Naive thymus-derived CD8-positive, alpha-beta T cell (primary cell): Measurements from ENCODE around the gene PXT1. TPM values are rescaled to one million over a fixed set of nuclear protein-coding genes. Genes with fewer than 3 reads are reported as not detected.

Experiments used
- ATAC-seq, 2 donors: fragments of 150-1000 bp; cut with Tn5 transposase in 1 of 2; sonication (Bioruptor Pico), chemical (Tn5 transposase) in 1 of 2; 1 replicate in 1 of 2; 2 replicates in 1 of 2; pipeline ENCODE4 v1.10.0; 2021; ENCODE audit warnings: mild to moderate bottlenecking in 2 of 2, moderate library complexity in 2 of 2
- POLR2A ChIA-PET: fragments of 350-600 bp; sonication (Branson Sonifier 250); formaldehyde crosslinking; loops from one replicate; lab custom pipeline; 2021; ENCODE audit warnings: antibody characterized with exemption; lab: Charles Lee
- DNase-seq, 10 donors: peaks; one replicate each; pipeline versions ENCODE4 v3.0.0 to v3.0.0-alpha.2; 2020 to 2022
- H3K27ac Mint-ChIP-seq, 10 donors: one replicate each; pipeline ENCODE4 v1.8.0; 2020 to 2022; ENCODE audit warnings: mild to moderate bottlenecking in 10 of 10, mixed read lengths in 10 of 10, moderate library complexity in 4 of 10, inconsistent platforms in 1 of 10
- H3K27me3 Mint-ChIP-seq, 5 donors: one replicate each; pipeline ENCODE4 v1.8.0; 2021 to 2022; ENCODE audit warnings: mixed read lengths in 5 of 5
- H3K36me3 Mint-ChIP-seq, 3 donors: one replicate each; pipeline ENCODE4 v1.8.0; 2020 to 2022; ENCODE audit warnings: mixed read lengths in 3 of 3, mild to moderate bottlenecking in 2 of 3, inconsistent platforms in 1 of 3
- H3K4me1 Mint-ChIP-seq, 4 donors: one replicate each; pipeline ENCODE4 v1.8.0; 2021 to 2022; ENCODE audit warnings: mixed read lengths in 4 of 4
- H3K4me3 Mint-ChIP-seq, 10 donors: one replicate each; pipeline ENCODE4 v1.8.0; 2020 to 2022; ENCODE audit warnings: mild to moderate bottlenecking in 10 of 10, mixed read lengths in 10 of 10, moderate library complexity in 6 of 10, inconsistent platforms in 1 of 10
- H3K9me3 Mint-ChIP-seq, 9 donors: one replicate each; pipeline ENCODE4 v1.8.0; 2020 to 2022; ENCODE audit warnings: mixed read lengths in 9 of 9, mild to moderate bottlenecking in 3 of 9, inconsistent platforms in 1 of 9, moderate library complexity in 1 of 9
- polyA plus RNA-seq, 3 donors: library from polyadenylated mRNA; unstranded; fragments of 300-500 nt; fragmentation: Illumina TruSeq; gene quantifications; one replicate each; pipeline ENCODE4 v1.2.3, GENCODE V29; 2021
- total RNA-seq, 8 experiments: library from RNA in 2 of 8; stranded (reverse) in 2 of 8; gene quantifications; one replicate each; pipeline ENCODE4 v1.2.3 and lab custom pipeline; 2021 to 2026

Gene PXT1
- total and polyA plus RNA-seq, 5 experiments from 2014 or later = 0.16 to 0.41 TPM; not detected in 3

GRCh38 chr6:36362551-36363370, 79.9 kb downstream of the PXT1 start:
- POLR2A ChIA-PET = interaction anchor here (1.4 kb wide), 1 partner anchor 334 kb away, joined by 3 read pairs; no protein-coding TSS in a partner anchor
- DNase-seq = no peak
- no peak for ATAC-seq
- Mint-ChIP-seq H3K27ac (peak overlapping the region in 1 of 10 donors; percentile 27), H3K4me3 (no peak overlapping the region), H3K27me3 (peaks cover 0 to 3% (median 1%) of the 10 kb centered on the region in 5 donors), H3K9me3 (no peaks in the 10 kb centered on the region), H3K36me3 (no peaks in the 10 kb centered on the region), H3K4me1 (peaks cover 4 to 15% (median 5%) of the 10 kb centered on the region in 4 donors)

- H3K4me3 Mint-ChIP-seq = no peak overlapping the region
These were observed 81.6 kb downstream of the PXT1 start for GRCh38 chr6:36361071-36361470.

GRCh38 chr6:36360241-36361054, 82.2 kb downstream of the PXT1 start:
- H3K9me3 Mint-ChIP-seq = no peaks in the 10 kb centered on the region
- POLR2A ChIA-PET = interaction anchor here (0.9 kb wide), 1 partner anchor 83 kb away, joined by 3 read pairs; the partner anchor contains the start of gene KCTD20
- H3K27me3 Mint-ChIP-seq = peaks cover 0 to 12% (median 2%) of the 10 kb centered on the region in 5 donors

More at GRCh38 chr6:36361071-36361470, 81.6 kb downstream of the PXT1 start:
- DNase-seq = no peak
- peaks cover 4 to 21% (median 7%) of the 10 kb centered on the region in 4 donors for H3K4me1 Mint-ChIP-seq
- POLR2A ChIA-PET = interaction anchor here (0.9 kb wide), 1 partner anchor 82 kb away, joined by 3 read pairs; the partner anchor contains the start of gene KCTD20
- peaks cover 0 to 12% (median 2%) of the 10 kb centered on the region in 5 donors for H3K27me3 Mint-ChIP-seq
- H3K9me3 Mint-ChIP-seq = no peaks in the 10 kb centered on the region
- peak overlapping the region in 1 of 10 donors; percentile 37 for H3K27ac Mint-ChIP-seq
- no peak for ATAC-seq
- H3K36me3 Mint-ChIP-seq = no peaks in the 10 kb centered on the region

DNA sequence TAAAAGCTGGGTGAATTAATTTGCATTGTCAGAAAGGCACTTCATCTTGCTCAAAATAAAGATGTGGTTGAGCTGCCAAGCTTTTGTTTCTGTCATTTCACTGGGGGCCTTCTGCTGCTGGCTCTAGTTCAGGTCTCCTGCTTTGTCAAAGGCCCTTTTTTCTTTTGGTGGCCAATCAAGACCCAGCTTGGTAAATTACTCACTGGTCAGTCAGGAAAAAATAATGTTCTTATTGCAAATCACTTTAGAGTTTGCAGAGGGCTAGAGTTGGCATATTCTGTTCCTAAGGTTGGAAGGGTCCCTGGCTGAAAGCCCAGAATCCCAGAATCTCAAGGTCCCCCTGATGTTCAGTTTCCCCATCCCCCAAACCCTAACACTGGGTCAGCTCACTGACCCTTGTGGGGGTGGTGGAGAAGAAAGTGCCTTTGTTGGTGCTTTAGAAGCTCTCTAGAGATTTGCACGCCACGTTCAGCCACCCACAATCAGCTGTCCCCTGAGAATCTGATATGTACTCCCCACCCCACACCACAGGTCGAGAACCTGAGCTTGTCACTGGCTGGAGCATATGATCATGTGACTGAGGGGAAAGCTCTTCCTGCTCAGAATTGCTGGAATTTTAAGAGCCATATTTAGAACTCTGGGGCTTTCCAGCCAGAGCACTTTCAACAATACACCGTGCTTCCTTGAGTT, 84.3 kb downstream of the PXT1 start:
- POLR2A ChIA-PET = interaction anchor here (0.7 kb wide), 1 partner anchor 401 kb away, joined by 4 read pairs; no protein-coding TSS in a partner anchor
- no peak for ATAC-seq
- peaks cover 4 to 21% (median 7%) of the 10 kb centered on the region in 4 donors for H3K4me1 Mint-ChIP-seq

More at GRCh38 chr6:36360241-36361054, 82.2 kb downstream of the PXT1 start:
- Mint-ChIP-seq H3K27ac (peak overlapping the region in 1 of 10 donors; percentile 37), H3K4me3 (no peak overlapping the region), H3K36me3 (no peaks in the 10 kb centered on the region), H3K4me1 (peaks cover 4 to 21% (median 7%) of the 10 kb centered on the region in 4 donors)
- DNase-seq (peak; percentile 42 to 83 (median 67)), ATAC-seq (peak; percentile 92 to 96)

GRCh38 chr6:36357872-36358225, 84.8 kb downstream of the PXT1 start:
- H3K27ac Mint-ChIP-seq = no peak overlapping the region
- peak in 1 of 10 donors; percentile 33 for DNase-seq
- POLR2A ChIA-PET = no interaction called here
- H3K36me3 Mint-ChIP-seq = peaks cover 0 to 2% (median 0%) of the 10 kb centered on the region in 3 donors
- peaks cover 0 to 5% (median 0%) of the 10 kb centered on the region in 9 donors for H3K9me3 Mint-ChIP-seq
- ATAC-seq = peak in 1 of 2 donors; percentile 53
- peaks cover 4 to 21% (median 7%) of the 10 kb centered on the region in 4 donors for H3K4me1 Mint-ChIP-seq
- no peak overlapping the region for H3K4me3 Mint-ChIP-seq
- peaks cover 0 to 12% (median 2%) of the 10 kb centered on the region in 5 donors for H3K27me3 Mint-ChIP-seq

More for the DNA sequence above, 84.3 kb downstream of the PXT1 start:
- H3K27me3 Mint-ChIP-seq = peaks cover 0 to 12% (median 2%) of the 10 kb centered on the region in 5 donors
- H3K9me3 Mint-ChIP-seq = peaks cover 0 to 2% (median 0%) of the 10 kb centered on the region in 9 donors
- H3K4me3 Mint-ChIP-seq = no peak overlapping the region
- DNase-seq = no peak
- no peak overlapping the region for H3K27ac Mint-ChIP-seq
- H3K36me3 Mint-ChIP-seq = no peaks in the 10 kb centered on the region

DNA sequence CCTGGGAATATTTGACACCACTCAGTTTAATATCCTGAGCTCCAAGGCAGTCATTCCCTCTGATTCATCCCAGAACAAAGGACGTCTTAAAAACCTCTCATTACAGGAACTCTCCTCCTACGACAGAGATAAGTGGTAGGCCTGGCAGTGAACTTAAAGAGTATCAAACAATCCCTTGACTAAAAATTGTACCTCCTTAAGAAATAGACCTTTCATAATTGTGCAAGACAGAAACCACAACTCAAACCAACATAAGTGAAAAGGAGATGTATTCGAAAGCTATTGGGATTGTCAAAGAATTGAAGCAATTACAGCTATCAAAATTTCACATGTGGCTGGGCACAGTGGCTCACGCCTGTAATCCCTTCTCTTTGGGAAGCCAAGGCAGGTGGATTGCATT, 86.8 kb downstream of the PXT1 start:
- no peak for ATAC-seq
- POLR2A ChIA-PET = interaction anchor here (0.7 kb wide), 1 partner anchor 700 kb away, joined by 5 read pairs; no protein-coding TSS in a partner anchor

DNA sequence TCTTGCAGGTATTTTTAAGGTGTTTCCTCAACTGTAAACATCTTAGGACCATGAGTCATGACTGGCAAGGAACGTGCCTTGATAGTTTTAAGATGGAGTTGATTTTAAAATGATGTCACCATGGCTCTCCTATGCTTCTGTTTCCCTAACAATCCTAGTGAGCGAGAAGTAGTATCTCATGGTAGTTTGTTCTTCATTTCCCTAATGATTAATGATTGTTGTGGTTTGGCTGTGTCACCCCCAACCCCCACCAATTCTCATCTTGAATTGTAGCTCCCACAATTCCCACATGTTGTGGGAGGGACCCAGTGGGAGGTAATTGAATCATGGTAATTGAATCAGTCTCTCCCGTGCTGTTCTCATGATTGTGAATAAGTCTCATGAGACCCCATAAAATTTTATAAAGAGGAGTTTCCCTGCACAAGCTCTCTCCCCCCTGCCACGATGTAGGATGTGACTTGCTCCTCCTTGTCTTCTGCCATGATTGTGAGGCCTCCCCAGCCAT, 89.2 kb downstream of the PXT1 start:
- POLR2A ChIA-PET = no interaction called here
- ATAC-seq = no peak
- peaks cover 0 to 5% (median 0%) of the 10 kb centered on the region in 9 donors for H3K9me3 Mint-ChIP-seq
- no peak overlapping the region for H3K27ac Mint-ChIP-seq
- peaks cover 0 to 7% (median 0%) of the 10 kb centered on the region in 3 donors for H3K36me3 Mint-ChIP-seq
- H3K4me1 Mint-ChIP-seq = peaks cover 2 to 13% (median 5%) of the 10 kb centered on the region in 4 donors
- H3K27me3 Mint-ChIP-seq = peaks cover 0 to 12% (median 0%) of the 10 kb centered on the region in 5 donors
- no peak overlapping the region for H3K4me3 Mint-ChIP-seq
- DNase-seq = no peak

More for the DNA sequence above, 86.8 kb downstream of the PXT1 start:
- Mint-ChIP-seq H3K27ac (no peak overlapping the region), H3K4me3 (no peak overlapping the region), H3K36me3 (peaks cover 0 to 7% (median 0%) of the 10 kb centered on the region in 3 donors), H3K4me1 (peaks cover 4 to 21% (median 7%) of the 10 kb centered on the region in 4 donors), H3K27me3 (peaks cover 0 to 12% (median 2%) of the 10 kb centered on the region in 5 donors), H3K9me3 (peaks cover 0 to 5% (median 0%) of the 10 kb centered on the region in 9 donors)
- no peak for DNase-seq

DNA sequence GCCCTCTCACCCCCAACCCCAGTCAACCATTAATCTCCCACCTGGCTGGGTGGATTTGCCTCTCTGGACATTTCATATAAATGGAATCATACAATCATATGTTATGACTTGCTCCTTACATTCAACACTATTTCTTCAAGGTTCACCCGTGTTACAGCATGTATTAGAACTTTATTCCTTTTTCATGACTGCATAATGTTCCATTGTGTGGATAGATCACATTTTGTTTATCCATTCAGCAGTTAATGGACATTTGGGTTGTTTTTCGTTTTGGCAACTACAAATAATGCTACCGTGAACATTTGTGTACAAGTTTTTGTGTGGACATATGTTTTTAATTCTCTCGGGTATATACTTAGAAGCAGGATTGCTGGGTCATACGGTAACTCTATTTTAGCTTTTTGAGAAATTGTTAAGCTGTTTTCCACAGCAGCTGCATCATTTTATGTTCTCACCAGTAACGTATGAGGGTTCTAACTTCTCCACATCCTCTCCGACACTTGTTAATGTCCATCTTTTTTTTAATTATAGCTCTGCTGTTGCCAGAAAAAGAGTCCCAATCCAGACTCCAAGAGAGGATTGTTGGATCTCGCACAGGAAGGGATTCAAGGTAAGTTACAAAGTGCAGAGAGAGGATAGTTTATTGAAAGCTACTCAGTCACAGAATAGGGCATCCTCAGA, 90.0 kb downstream of the PXT1 start:
- ATAC-seq = no peak
- no peak for DNase-seq
- Mint-ChIP-seq H3K27me3 (peaks cover 0 to 8% (median 0%) of the 10 kb centered on the region in 5 donors), H3K9me3 (peaks cover 0 to 5% (median 0%) of the 10 kb centered on the region in 9 donors), H3K27ac (no peak overlapping the region), H3K4me1 (peaks cover 0 to 5% (median under 1%) of the 10 kb centered on the region in 4 donors), H3K36me3 (peaks cover 0 to 7% (median 0%) of the 10 kb centered on the region in 3 donors), H3K4me3 (no peak overlapping the region)
- POLR2A ChIA-PET = no interaction called here

DNA sequence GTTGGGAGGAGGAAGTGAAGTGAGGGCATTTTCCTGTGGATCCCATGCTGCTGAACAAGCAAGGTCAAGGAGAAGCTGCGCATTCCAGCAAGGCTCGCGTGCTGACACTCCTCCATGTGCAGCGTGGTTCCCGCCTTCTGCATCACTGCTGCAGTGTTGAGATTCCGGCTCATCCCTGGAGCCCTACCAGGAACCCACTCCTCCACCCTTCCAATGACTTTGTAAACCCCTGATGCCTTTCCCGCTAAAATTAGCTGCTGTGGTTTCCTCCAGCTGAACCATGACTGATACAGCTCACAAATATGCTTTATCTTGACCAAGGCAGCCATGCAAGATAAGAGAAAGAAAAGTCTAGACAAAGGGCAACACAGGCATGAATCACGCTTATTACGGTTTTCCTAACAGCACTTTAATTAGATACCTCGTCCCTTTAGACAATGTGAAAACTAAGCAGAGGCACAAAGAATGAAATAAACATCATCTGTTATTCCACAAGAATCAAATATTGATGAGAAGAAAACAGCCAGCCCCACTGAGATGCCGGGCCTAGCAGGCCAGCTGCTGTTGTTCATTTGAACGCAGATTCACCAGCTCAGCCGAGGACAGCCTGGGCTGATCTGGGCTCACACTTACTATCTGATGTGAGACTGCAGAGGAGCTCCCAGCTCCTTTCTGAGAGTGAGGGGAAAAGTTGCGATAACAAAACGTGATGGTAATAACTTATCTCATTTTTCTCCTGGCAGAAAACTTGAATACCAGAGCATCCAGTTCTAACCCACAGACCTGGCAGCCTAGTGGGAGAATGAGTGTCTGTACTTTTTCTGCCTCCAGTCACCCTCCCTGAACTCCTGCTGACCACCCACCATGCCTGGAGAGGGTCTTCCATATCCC, 91.7 kb downstream of the PXT1 start:
- H3K36me3 Mint-ChIP-seq = peaks cover 0 to 7% (median 0%) of the 10 kb centered on the region in 3 donors
- DNase-seq (no peak), ATAC-seq (no peak)
- H3K4me3 Mint-ChIP-seq = no peak overlapping the region
- no peak overlapping the region for H3K27ac Mint-ChIP-seq
- H3K27me3 Mint-ChIP-seq = peaks cover 0 to 2% (median 0%) of the 10 kb centered on the region in 5 donors
- POLR2A ChIA-PET = interaction anchor here (0.6 kb wide), 1 partner anchor 264 kb away, joined by 3 read pairs; no protein-coding TSS in a partner anchor
- peaks cover 0 to 5% (median 0%) of the 10 kb centered on the region in 9 donors for H3K9me3 Mint-ChIP-seq
- H3K4me1 Mint-ChIP-seq = no peaks in the 10 kb centered on the region

GRCh38 chr6:36350082-36350481, 92.6 kb downstream of the PXT1 start:
- Mint-ChIP-seq H3K9me3 (peaks cover 0 to 5% (median 0%) of the 10 kb centered on the region in 9 donors), H3K27me3 (peaks cover 0 to 3% (median 0%) of the 10 kb centered on the region in 5 donors), H3K4me3 (no peak overlapping the region), H3K27ac (no peak overlapping the region), H3K4me1 (no peaks in the 10 kb centered on the region), H3K36me3 (peaks cover 0 to 7% (median 0%) of the 10 kb centered on the region in 3 donors)
- DNase-seq (no peak), ATAC-seq (no peak)
- POLR2A ChIA-PET = no interaction called here
